ENCODE measurements around the gene CTNNA3. TPM values are rescaled to one million over a fixed set of nuclear protein-coding genes. Genes with fewer than 3 reads are reported as not detected.
"Not testable (repeated sequence)": the region's sequence is repeated elsewhere in the genome, so short reads cannot be mapped to it uniquely, and the experiment has no call there.

Gene CTNNA3
- total and polyA plus RNA-seq, 7 donors, result 0.85 to 66.2 (median 28.1) TPM

- no peaks in the 10 kb centered on the region for H3K36me3 ChIP-seq (ENCODE audit: insufficient read depth in 1 of 2, low read depth in 1 of 2)
- WGBS, 3 donors, result 26 to 33% (median 27%) methylated on average over 6 of the region's 6 CpGs
- peak in 1 of 2 donors; percentile 47 for DNase-seq
- peak overlapping the region; percentile 26 for H3K4me3 ChIP-seq
- TF ChIP-seq, protein P1, sequence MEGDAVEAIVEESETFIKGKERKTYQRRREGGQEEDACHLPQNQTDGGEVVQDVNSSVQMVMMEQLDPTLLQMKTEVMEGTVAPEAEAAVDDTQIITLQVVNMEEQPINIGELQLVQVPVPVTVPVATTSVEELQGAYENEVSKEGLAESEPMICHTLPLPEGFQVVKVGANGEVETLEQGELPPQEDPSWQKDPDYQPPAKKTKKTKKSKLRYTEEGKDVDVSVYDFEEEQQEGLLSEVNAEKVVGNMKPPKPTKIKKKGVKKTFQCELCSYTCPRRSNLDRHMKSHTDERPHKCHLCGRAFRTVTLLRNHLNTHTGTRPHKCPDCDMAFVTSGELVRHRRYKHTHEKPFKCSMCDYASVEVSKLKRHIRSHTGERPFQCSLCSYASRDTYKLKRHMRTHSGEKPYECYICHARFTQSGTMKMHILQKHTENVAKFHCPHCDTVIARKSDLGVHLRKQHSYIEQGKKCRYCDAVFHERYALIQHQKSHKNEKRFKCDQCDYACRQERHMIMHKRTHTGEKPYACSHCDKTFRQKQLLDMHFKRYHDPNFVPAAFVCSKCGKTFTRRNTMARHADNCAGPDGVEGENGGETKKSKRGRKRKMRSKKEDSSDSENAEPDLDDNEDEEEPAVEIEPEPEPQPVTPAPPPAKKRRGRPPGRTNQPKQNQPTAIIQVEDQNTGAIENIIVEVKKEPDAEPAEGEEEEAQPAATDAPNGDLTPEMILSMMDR (IDR thresholded peaks at IDR 0.05), result no peak
- H3K4me1 ChIP-seq, result peaks cover 12% of the 10 kb centered on the region
- intact Hi-C loops (cut with DNase I), result loop anchor here in 1 of 2 donors (10.0 kb wide), 1 partner anchor 225 kb away; no protein-coding TSS in a partner anchor
- no peak overlapping the region for H3K27ac ChIP-seq
- no peaks in the 10 kb centered on the region for H3K9me3 ChIP-seq
- H3K27me3 ChIP-seq (ENCODE audit: insufficient read depth in 3 of 3, low read length in 2 of 3), result no peaks in the 10 kb centered on the region
- ATAC-seq, result peak; percentile 43 to 94 (median 88)
These were observed 156.7 kb downstream of the CTNNA3 start for GRCh38 chr10:67539312-67539711.

DNA sequence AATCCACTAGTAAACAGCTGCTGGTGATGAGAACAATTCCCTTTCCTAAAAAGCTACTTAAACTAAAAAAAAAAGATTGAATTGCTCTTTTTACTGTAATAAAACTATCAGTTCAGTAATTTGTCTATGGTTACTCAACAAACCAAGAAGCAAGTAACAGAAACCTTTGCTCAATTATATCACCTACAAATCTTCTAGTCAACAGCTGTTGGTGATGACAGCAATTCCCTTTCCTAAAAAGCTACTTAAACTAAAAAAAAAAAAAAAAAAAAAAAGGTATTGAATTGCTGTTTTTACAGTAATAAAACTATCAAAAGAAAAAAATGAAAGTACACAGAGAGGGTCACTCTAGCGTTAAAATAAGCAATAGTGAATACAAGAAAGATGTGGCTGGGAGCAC, 158.1 kb downstream of the CTNNA3 start:
- intact Hi-C loops (cut with DNase I), result loop anchor here in 1 of 2 donors (10.0 kb wide), 1 partner anchor 227 kb away; no protein-coding TSS in a partner anchor
- H3K4me3 ChIP-seq, result no peak overlapping the region
- 32 to 66% (median 55%) methylated on average over 1 of the region's 1 CpG for WGBS, 3 donors
- H3K9me3 ChIP-seq, result no peaks in the 10 kb centered on the region
- ATAC-seq (no peak), DNase-seq (no peak)
- no peak overlapping the region for H3K27ac ChIP-seq
- H3K4me1 ChIP-seq, result peaks cover 12% of the 10 kb centered on the region
- no peaks in the 10 kb centered on the region for H3K27me3 ChIP-seq (ENCODE audit: insufficient read depth in 3 of 3, low read length in 2 of 3)
- no peaks in the 10 kb centered on the region for H3K36me3 ChIP-seq (ENCODE audit: insufficient read depth in 1 of 2, low read depth in 1 of 2)
- TF ChIP-seq, protein P1 (IDR thresholded peaks at IDR 0.05), result no peak

GRCh38 chr10:67533376-67533775, 162.6 kb downstream of the CTNNA3 start:
- H3K9me3 ChIP-seq, result no peaks in the 10 kb centered on the region
- no peaks in the 10 kb centered on the region for H3K4me1 ChIP-seq
- DNase-seq (no peak), ATAC-seq (no peak)
- no peaks in the 10 kb centered on the region for H3K36me3 ChIP-seq (ENCODE audit: insufficient read depth in 1 of 2, low read depth in 1 of 2)
- 51 to 56% (median 52%) methylated on average over 1 of the region's 1 CpG for WGBS, 3 donors
- H3K27me3 ChIP-seq (ENCODE audit: insufficient read depth in 3 of 3, low read length in 2 of 3), result no peaks in the 10 kb centered on the region
- H3K4me3 ChIP-seq, result no peak overlapping the region
- H3K27ac ChIP-seq, result no peak overlapping the region
- TF ChIP-seq, protein P1 (IDR thresholded peaks at IDR 0.05), result no peak
- intact Hi-C loops (cut with DNase I), result loop anchor here (5.0 to 10.0 kb wide), 2 partner anchors 231 to 244 kb away; no protein-coding TSS in a partner anchor

DNA sequence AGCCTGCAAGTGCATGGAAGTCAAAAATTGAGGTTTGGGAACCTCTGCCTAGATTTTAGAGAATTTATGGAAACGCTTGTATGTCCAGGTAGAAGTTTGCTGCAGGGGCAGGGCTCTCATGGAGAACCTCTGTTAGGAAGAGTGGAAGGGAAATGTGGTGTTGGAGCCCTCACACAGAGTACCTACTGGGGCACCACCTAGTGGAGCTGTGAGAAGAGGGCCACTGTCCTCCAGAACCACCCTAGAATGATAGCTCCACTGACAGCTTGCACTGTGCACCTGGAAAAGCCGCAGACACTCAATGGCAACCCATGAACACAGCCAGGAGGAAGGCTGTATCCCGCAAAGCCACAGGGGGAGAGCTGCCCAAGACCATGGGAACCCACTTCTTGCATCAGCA, 165.0 kb downstream of the CTNNA3 start:
- H3K27ac ChIP-seq; DNase-seq; ATAC-seq; H3K9me3 ChIP-seq; H3K36me3 ChIP-seq (ENCODE audit: insufficient read depth in 1 of 2, low read depth in 1 of 2); H3K27me3 ChIP-seq (ENCODE audit: insufficient read depth in 3 of 3, low read length in 2 of 3); H3K4me1 ChIP-seq; H3K4me3 ChIP-seq: not testable (repeated sequence)
- intact Hi-C loops (cut with DNase I), result loop anchor here (5.0 to 10.0 kb wide), 2 partner anchors 234 to 246 kb away; no protein-coding TSS in a partner anchor
- 91 to 98% (median 92%) methylated on average over 3 of the region's 3 CpGs for WGBS, 3 donors

GRCh38 chr10:67527351-67527750, 168.6 kb downstream of the CTNNA3 start:
- no peak overlapping the region for H3K27ac ChIP-seq
- no peaks in the 10 kb centered on the region for H3K4me1 ChIP-seq
- no peaks in the 10 kb centered on the region for H3K9me3 ChIP-seq
- no peaks in the 10 kb centered on the region for H3K36me3 ChIP-seq (ENCODE audit: insufficient read depth in 1 of 2, low read depth in 1 of 2)
- intact Hi-C loops (cut with DNase I), result no loop called here
- TF ChIP-seq, protein P1 (IDR thresholded peaks at IDR 0.05), result no peak
- DNase-seq (no peak), ATAC-seq (no peak)
- H3K4me3 ChIP-seq, result no peak overlapping the region
- no peaks in the 10 kb centered on the region for H3K27me3 ChIP-seq (ENCODE audit: insufficient read depth in 3 of 3, low read length in 2 of 3)

Data from psoas muscle (tissue), 8 donors.